Stimulated activated CD8-positive, alpha-beta memory T cell treated with anti-CD3 and anti-CD28 coated beads, Interleukin-4, amount 100 ng/mL, for 48 hours (primary cell): ENCODE data around the gene ELF1.

Experiments
- DNase-seq: peaks from one replicate; pipeline ENCODE4 v3.0.0-alpha.2; 2020

Gene ELF1

GRCh38 chr13:41006306-41006705 lies 12.8 kb downstream of the ELF1 start:
- no peak for DNase-seq

- DNase-seq, result no peak
Observed at GRCh38 chr13:41005704-41006103, 13.4 kb downstream of the ELF1 start.

GRCh38 chr13:41004875-41005693 lies 14.0 kb downstream of the ELF1 start:
- DNase-seq, result no peak

- DNase-seq, result no peak
Observed at GRCh38 chr13:41002606-41003005, 16.5 kb downstream of the ELF1 start.

DNA sequence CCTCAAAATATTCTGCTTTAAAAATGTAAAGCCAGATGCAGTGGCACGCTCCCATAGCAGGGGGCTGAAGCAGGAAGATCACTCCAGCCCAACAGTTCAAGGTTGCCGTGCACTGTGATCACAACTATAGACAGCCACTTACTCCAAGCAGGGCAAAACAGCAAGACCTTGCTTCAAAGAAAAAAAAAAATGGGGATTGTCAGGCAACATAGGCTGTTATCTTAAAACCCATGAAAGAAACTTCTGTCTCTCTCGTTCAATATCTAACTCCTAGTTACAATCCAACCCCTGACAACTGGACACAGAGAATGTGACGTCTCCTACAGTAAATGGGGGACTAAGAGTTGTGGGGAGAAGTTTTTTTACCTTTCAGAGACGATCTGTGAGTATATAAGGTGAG lies 17.4 kb downstream of the ELF1 start:
- DNase-seq, result no peak

- no peak for DNase-seq
Observed at GRCh38 chr13:40999416-40999815, 19.7 kb downstream of the ELF1 start.

DNA sequence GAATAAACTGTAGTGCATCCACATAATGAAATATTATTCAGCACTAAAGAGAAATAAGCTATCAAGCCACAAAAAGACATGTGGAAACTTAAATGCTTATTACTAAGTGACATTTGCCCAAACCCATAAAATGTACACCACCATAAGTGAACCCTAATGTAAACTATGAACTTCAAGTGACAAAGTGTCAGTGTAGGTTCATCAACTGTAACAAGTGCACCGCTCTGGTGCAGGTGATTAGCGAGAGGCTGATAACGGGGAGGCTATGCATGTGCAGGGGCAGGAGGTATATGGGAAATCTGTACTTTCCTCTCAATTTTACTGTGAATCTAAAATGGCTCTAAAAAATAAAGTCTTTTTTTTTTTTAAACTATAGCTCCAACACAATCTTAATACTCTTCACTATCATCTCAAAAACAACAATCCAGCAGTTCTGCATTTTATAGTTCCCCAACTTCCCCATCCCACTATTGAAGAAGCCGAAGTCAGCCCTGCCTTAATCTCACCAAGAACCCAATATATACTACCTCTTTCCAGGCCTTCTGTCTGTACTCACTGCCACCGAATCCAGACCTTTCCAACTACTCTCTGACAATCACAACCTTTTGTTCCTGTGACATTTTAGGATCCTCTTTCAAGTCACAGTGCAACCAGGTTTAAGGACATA lies 22.6 kb downstream of the ELF1 start:
- no peak for DNase-seq

DNA sequence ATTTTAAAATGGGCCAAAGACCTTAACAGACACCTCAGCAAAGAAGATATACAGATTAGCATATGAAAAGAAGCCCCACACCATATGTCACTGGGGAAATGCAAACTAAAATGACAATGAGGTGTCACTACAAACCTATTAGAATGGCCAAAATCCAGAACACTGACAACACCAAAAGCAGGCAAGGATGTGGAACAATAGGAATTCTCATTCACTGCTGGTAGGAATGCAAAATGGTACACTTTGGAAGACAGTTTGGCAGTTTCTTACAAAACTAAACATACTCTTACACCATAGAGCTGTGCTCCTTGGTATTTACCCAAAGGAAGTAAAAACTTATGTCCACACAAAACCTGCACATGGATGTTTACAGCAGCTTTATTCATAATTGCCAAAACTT lies 23.1 kb downstream of the ELF1 start:
- no peak for DNase-seq

GRCh38 chr13:40994581-40995230 lies 24.4 kb downstream of the ELF1 start:
- no peak for DNase-seq

GRCh38 chr13:40993987-40994386 lies 25.1 kb downstream of the ELF1 start:
- DNase-seq, result no peak

DNA sequence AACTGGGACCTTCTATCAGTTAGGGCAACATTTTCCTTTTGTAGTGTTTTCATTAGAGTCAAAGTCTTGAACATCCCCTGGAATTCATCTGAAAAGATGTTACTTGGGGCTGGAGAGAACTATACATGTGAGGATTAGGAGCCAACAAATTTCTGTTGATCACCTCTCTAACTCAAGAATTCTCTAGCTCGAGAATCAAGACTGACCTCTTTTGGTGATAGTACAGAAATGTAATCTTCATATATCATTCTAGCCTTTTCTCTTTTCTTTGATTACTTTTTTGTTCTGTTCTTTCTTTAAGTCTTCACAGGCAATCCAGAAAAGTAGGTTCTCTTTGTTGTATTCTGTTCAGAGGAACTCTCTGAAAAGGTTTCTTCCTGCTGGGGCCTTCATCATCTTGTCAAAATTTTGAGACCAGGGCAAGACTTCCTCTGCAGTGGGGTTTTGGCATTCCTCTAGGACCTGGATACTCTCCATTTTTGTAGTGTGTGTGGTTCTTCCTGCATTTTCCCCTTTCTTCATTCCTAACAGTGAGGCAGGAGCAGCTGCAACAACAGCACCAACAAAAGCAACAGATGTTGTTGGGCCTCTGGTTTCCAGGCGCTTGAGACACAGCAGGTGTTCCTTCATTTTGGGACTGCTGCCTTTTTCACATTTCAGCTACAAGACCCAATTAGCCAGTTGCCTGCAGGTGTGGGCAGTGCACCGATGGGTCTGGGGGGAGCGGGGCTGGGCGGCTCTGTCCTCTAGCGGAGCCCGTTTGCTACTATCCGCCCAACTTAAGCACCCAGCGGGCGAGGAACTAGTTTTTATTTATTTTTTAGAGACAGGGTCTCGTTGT lies 26.2 kb downstream of the ELF1 start:
- DNase-seq, result no peak

GRCh38 chr13:40987606-40988280 lies 31.4 kb downstream of the ELF1 start:
- DNase-seq, result no peak

GRCh38 chr13:40986101-40986856 lies 32.8 kb downstream of the ELF1 start:
- DNase-seq, result no peak

DNA sequence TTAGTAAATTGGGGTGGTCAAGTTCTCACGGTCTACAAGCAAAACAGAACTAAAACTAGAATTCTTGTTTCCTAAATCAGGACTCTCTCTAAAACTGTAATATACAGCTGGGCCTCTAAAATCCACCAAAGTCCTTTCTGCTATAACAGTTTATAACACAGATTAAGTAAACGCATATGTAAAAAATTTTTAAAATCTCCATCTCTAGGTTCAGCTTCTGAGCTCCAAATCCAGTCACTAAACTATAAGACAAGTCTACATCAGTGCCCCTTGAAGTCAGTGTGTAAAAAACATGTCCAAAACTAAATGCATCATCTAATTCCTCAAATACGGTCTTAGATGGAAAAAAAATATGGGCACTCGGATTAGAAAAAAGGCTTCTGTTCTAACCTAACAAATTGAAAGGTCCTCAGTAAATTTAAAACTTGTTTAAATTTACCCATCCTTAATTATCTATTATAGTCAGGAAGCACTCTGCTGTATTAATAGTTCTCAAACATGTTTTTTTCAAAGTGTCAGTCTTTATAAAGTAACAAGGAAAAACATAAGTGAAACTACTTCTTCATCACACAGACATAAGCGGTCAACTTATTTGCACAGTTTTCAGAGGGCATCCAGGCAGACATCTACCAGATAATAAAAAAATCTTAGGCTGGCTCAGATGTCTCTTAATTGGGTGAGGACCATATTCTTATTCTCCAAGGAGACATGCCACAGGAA lies 33.6 kb downstream of the ELF1 start:
- DNase-seq, result no peak

- DNase-seq, result no peak
Observed at GRCh38 chr13:40984668-40985366, 34.3 kb downstream of the ELF1 start.

- no peak for DNase-seq
Observed at GRCh38 chr13:40983725-40984667, 35.1 kb downstream of the ELF1 start.

DNA sequence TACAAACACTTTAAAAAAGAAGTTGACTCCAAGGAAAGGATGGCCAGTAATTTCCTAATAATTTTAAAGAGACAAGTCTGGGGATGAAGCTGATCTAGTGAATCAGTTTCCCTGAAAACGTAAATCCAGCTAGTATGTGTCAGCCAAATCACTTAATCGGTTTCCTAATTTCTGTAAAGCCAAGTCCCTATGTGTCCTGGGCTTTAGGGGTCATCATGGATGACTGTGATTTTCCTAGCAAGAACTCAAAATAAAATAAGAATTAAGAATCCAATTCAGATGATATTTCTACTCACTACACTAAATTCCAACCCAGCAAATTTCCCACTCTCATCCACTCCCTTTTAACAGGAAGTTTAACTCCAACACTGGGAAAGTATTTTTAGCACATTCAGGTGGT lies 35.9 kb downstream of the ELF1 start:
- DNase-seq, result no peak

- peak; percentile 55 for DNase-seq
Observed at GRCh38 chr13:40982772-40983171, 36.3 kb downstream of the ELF1 start.

DNA sequence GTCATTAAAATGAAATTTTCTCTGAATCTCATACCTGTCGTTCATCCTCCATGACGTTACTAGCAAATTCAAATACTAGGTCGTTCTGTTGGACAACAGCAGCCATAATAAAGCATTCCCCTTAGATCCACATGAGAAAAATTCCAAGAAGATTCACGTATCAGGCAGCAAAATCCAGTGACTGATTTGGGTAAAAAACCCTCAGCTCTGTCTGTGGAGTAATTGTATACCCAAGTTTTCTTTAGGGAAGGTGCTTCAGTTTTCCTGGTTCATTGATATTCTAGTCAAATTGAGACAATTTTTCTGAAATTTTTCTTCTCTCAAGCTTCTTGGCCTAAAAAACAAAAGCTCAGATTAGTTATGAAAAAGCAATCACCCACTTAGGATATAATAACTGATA lies 37.2 kb downstream of the ELF1 start:
- no peak for DNase-seq
